Prostate gland (tissue), 2 donors: ENCODE data around the gene TBC1D5. TPM values are rescaled to one million over a fixed set of nuclear protein-coding genes. Genes with fewer than 3 reads are reported as not detected.

Experiments used
- DNase-seq: peaks from one replicate; pipeline ENCODE4 v3.0.0-alpha.2; 2019; ENCODE audit warnings: low spot score
- H3K27ac ChIP-seq, 2 donors: fragments of 200-600 bp; sonication (generic); 2 replicates each; pipeline ENCODE4 v1.5.1; 2017 to 2019
- H3K27me3 ChIP-seq: fragments of 200-600 bp; sonication (generic); replicated peaks from 2 replicates; pipeline ENCODE4 v1.5.1; 2019; ENCODE audit not compliant: insufficient read depth
- H3K36me3 ChIP-seq, 2 donors: fragments of 200-600 bp; sonication (generic); 1 replicate in 1 of 2; 2 replicates in 1 of 2; pipeline versions ENCODE4 v1.5.1 to v1.8.1; 2017 to 2019
- H3K4me1 ChIP-seq: fragments of 200-600 bp; sonication (generic); replicated peaks from 2 replicates; pipeline ENCODE4 v1.5.1; 2019
- H3K4me3 ChIP-seq, 2 donors: fragments of 200-600 bp; sonication (generic); 2 replicates each; pipeline ENCODE4 v1.5.1; 2017 to 2019
- H3K9me3 ChIP-seq: fragments of 200-600 bp; sonication (generic); 2 replicates; pipeline ENCODE4 v1.5.1; 2017
- POLR2A ChIP-seq: fragments of 450-650 bp; IDR thresholded peaks from one replicate; pipeline ENCODE4 v1.6.1; 2016; ENCODE audit warnings: antibody characterized with exemption, mild to moderate bottlenecking
- POLR2AphosphoS5 ChIP-seq: sonication (generic); formaldehyde crosslinking; IDR thresholded peaks from one replicate; pipeline ENCODE4 v1.6.1; 2017; ENCODE audit warnings: antibody characterized with exemption
- WGBS: methylation state at CpG from one replicate; pipeline ENCODE4 v1.1.5; 2018; 5-methylcytosine and 5-hydroxymethylcytosine counted together
- intact Hi-C: fragments of 100-400 bp; cut with DNase I; formaldehyde crosslinking; loops from one replicate; pipeline ENCODE4 v1.14.2; 2022
- total RNA-seq, 2 donors: library from RNA; depleted of rRNA; stranded (reverse); fragments of >200 nt; gene quantifications; one replicate each; pipeline ENCODE4 v1.1.0, GENCODE V29; 2016
- TF ChIP-seq, protein P1 (sequence below), 4 experiments: fragments of 200-600 bp in 2 of 4; fragments of 450-650 bp in 2 of 4; sonication (generic) in 2 of 4; IDR thresholded peaks; 1 replicate in 3 of 4; 2 replicates in 1 of 4; pipeline ENCODE4 v1.5.1; 2016 to 2019; ENCODE audit warnings: antibody characterized with exemption in 4 of 4, mild to moderate bottlenecking in 2 of 4, moderate library complexity in 2 of 4

TBC1D5 gene
- total RNA-seq, 2 donors from 2014 or later = 64.8 to 99.2 TPM

DNA sequence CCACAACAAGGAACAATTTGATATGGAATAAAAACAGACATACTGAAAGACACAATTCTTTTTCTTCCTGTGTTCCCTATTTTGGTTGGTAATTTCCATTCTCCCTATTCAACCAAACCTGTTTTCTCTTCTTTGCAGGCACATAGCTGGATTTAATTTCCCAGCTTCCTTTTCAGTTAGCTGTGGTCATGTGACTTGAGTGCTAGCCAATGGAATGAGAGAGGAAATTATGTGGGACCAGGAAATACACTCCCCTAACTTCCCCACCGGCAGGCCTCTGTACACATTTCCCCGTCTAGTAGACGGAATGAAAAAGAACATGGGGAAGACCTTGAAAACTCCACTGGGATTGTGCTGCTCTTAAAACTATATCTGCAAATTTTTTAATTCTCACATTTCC is 351.6 kb downstream of the TBC1D5 start:
- 96% methylated on average over 3 of the region's 3 CpGs for WGBS
- no peaks in the 10 kb centered on the region for H3K36me3 ChIP-seq
- H3K4me1 ChIP-seq = no peaks in the 10 kb centered on the region
- intact Hi-C loops = no loop called here
- no peak for DNase-seq
- H3K27me3 ChIP-seq = no peaks in the 10 kb centered on the region
- TF ChIP-seq POLR2AphosphoS5 = no peak
- TF ChIP-seq POLR2A = no peak
- TF ChIP-seq, protein P1, sequence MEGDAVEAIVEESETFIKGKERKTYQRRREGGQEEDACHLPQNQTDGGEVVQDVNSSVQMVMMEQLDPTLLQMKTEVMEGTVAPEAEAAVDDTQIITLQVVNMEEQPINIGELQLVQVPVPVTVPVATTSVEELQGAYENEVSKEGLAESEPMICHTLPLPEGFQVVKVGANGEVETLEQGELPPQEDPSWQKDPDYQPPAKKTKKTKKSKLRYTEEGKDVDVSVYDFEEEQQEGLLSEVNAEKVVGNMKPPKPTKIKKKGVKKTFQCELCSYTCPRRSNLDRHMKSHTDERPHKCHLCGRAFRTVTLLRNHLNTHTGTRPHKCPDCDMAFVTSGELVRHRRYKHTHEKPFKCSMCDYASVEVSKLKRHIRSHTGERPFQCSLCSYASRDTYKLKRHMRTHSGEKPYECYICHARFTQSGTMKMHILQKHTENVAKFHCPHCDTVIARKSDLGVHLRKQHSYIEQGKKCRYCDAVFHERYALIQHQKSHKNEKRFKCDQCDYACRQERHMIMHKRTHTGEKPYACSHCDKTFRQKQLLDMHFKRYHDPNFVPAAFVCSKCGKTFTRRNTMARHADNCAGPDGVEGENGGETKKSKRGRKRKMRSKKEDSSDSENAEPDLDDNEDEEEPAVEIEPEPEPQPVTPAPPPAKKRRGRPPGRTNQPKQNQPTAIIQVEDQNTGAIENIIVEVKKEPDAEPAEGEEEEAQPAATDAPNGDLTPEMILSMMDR (IDR thresholded peaks at IDR 0.05) = no peak
- H3K27ac ChIP-seq = no peak overlapping the region
- H3K9me3 ChIP-seq = no peaks in the 10 kb centered on the region
- H3K4me3 ChIP-seq = no peak overlapping the region

DNA sequence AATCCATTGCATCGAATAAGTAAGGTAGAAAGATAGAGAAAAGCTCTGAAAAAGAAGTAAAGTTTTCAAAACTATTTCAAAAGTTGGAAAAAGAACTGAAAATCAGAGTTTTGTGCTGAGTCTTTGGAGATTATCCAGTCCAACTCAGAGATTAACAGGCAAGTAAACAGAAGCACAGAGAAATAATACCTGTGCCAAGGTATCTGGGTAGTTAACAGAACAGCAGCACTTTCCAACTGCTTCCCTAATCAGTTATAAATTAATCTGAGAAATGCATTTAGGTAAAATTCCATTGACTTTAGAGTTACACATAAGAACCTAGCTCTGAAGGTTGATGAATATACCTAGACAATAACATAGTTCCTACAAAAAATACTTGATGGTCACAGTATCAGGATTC is 355.3 kb downstream of the TBC1D5 start:
- no peaks in the 10 kb centered on the region for H3K9me3 ChIP-seq
- WGBS = 98% methylated on average over 1 of the region's 1 CpG
- H3K36me3 ChIP-seq = no peaks in the 10 kb centered on the region
- H3K27me3 ChIP-seq = no peaks in the 10 kb centered on the region
- H3K4me1 ChIP-seq = no peaks in the 10 kb centered on the region
- DNase-seq = no peak
- H3K4me3 ChIP-seq = no peak overlapping the region
- intact Hi-C loops = no loop called here
- no peak overlapping the region for H3K27ac ChIP-seq
- TF ChIP-seq, protein P1 (IDR thresholded peaks at IDR 0.05) = no peak

DNA sequence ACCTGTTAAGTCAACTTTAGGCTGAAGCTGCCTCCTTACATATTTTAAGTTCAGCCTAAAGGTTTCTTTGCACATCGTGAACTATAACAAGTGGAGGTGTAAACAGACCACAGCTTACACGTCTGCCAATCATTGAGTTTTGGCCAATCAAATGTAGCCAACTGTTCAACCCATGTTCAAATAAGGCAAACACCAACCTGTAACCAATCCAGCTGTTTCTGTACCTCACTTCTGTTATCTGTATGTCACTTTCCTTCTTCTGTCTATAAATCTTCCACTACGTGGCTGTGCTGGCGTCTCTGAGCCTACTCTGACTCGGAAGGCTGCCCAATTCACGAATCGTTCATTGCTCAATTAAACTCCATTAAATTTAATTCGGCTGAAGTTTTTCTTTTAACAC is 356.0 kb downstream of the TBC1D5 start:
- H3K27ac ChIP-seq = no peak overlapping the region
- no peaks in the 10 kb centered on the region for H3K9me3 ChIP-seq
- intact Hi-C loops = no loop called here
- no peak for DNase-seq
- no peaks in the 10 kb centered on the region for H3K36me3 ChIP-seq
- 84% methylated on average over 8 of the region's 8 CpGs for WGBS
- H3K4me3 ChIP-seq = no peak overlapping the region
- no peaks in the 10 kb centered on the region for H3K27me3 ChIP-seq
- TF ChIP-seq POLR2A = no peak
- no peak for TF ChIP-seq POLR2AphosphoS5
- TF ChIP-seq, protein P1 (IDR thresholded peaks at IDR 0.05) = no peak
- no peaks in the 10 kb centered on the region for H3K4me1 ChIP-seq

DNA sequence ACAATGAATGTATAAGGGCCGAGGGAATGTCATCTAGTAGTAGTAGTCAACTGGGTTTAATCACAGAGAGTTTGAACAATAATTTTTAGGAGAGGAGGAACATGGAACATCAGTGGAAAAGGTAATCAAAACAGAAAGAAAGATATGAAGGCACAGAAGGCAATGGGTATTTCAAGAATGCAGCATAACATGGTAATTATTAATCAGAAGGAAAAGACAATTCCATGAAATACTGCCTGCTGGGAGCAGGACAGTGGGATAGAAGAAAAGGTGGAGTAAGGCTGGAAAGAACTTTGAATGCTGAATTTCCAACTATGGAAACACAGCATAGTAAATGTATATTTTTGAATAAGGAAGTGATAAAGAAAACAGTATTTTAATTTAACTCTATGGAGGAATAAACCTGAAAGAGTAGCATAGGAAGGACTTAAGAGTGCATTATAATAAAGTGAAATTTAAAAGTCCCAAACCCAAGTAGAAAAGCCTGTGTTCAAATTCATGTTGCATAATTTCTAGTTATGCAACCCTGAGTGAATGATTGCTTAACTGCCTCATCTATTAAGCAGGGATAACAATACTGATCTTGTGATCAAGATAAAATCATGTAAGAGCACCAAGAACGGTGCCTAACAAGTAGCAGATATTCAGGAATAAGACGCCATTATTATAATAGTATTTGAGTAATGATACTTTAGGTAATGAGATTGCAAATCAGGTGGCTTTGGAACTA is 357.7 kb downstream of the TBC1D5 start:
- TF ChIP-seq POLR2AphosphoS5 = no peak
- TF ChIP-seq POLR2A = no peak
- TF ChIP-seq, protein P1 (IDR thresholded peaks at IDR 0.05) = no peak
- DNase-seq = no peak
- H3K27ac ChIP-seq = no peak overlapping the region
- intact Hi-C loops = no loop called here
- H3K4me3 ChIP-seq = no peak overlapping the region
- 78% methylated on average over 3 of the region's 3 CpGs for WGBS
- no peaks in the 10 kb centered on the region for H3K4me1 ChIP-seq
- no peaks in the 10 kb centered on the region for H3K36me3 ChIP-seq
- H3K27me3 ChIP-seq = no peaks in the 10 kb centered on the region
- no peaks in the 10 kb centered on the region for H3K9me3 ChIP-seq

DNA sequence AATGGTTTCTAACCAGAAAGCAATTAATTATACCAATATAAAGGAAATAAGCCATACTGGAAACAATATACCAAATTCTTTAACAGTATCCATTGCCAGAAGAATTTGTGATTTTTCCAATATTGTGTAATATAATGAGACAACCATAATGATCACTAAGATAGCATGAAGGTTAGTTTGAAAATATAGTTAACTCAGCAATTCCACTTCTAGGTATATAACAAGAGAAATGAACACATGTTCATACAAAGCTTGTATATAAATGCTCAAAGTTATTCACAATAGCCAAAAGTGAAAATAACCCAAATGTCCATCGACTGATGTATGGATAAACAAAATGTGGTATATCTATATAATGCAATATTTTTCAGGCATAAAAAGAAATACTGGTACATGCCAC is 369.1 kb downstream of the TBC1D5 start:
- intact Hi-C loops = no loop called here
- 90% methylated on average over 1 of the region's 1 CpG for WGBS
- H3K36me3 ChIP-seq = no peaks in the 10 kb centered on the region
- H3K9me3 ChIP-seq = no peaks in the 10 kb centered on the region
- TF ChIP-seq POLR2A (no peak), POLR2AphosphoS5 (no peak)
- TF ChIP-seq, protein P1 (IDR thresholded peaks at IDR 0.05) = no peak
- no peak overlapping the region for H3K4me3 ChIP-seq
- H3K27me3 ChIP-seq = no peaks in the 10 kb centered on the region
- no peaks in the 10 kb centered on the region for H3K4me1 ChIP-seq
- no peak for DNase-seq
- no peak overlapping the region for H3K27ac ChIP-seq
